HUDEP-2 (cell line): ENCODE measurements around the gene AAMDC.
A peak's percentile ranks its signal among the peaks of the same experiment; 100 is the strongest.

Experiments
- DNase-seq, 76 experiments: peaks; one replicate each; lab custom pipeline; 2025; ENCODE audit not compliant: unreplicated experiment in 76 of 76; lab: John Stamatoyannopoulos, UW

AAMDC gene

GRCh38 chr11:77820565-77821348, at the start of gene AAMDC, which contains the start of gene RSF1:
Gene AAMDC (plus strand): TSS chr11:77821144. CDS start chr11:77842497, 21,353 bp downstream.
Gene RSF1 (minus strand): TSS chr11:77820722. CDS start chr11:77820714, 8 bp downstream.
- DNase-seq: peak; percentile 62 to 99 (median 94)

- DNase-seq: no peak
Measured at GRCh38 chr11:77775936-77776335, 45.0 kb upstream of the AAMDC start.

- DNase-seq: peak in 12 of 76 experiments; percentile 1 to 54 (median 10)
Measured at GRCh38 chr11:77776455-77776854, 44.5 kb upstream of the AAMDC start.

GRCh38 chr11:77778118-77778517, 42.8 kb upstream of the AAMDC start:
- no peak for DNase-seq

GRCh38 chr11:77778549-77778948, 42.4 kb upstream of the AAMDC start:
- DNase-seq: no peak

GRCh38 chr11:77779935-77780334, 41.0 kb upstream of the AAMDC start:
- DNase-seq: peak in 3 of 76 experiments; percentile 3 to 29 (median 6)

- no peak for DNase-seq
Measured at GRCh38 chr11:77783025-77783424, 37.9 kb upstream of the AAMDC start.

GRCh38 chr11:77784572-77784971, 36.4 kb upstream of the AAMDC start:
- DNase-seq: no peak

- no peak for DNase-seq
Measured at GRCh38 chr11:77789061-77789730, 31.7 kb upstream of the AAMDC start.

GRCh38 chr11:77789731-77790476, 31.0 kb upstream of the AAMDC start:
- DNase-seq: peak in 4 of 76 experiments; percentile 4 to 10 (median 6)

- DNase-seq: no peak
Measured at GRCh38 chr11:77791301-77791700, 29.6 kb upstream of the AAMDC start.

- no peak for DNase-seq
Measured at GRCh38 chr11:77793972-77794371, 27.0 kb upstream of the AAMDC start.

- DNase-seq: no peak
Measured at GRCh38 chr11:77799338-77799737, 21.6 kb upstream of the AAMDC start.

- DNase-seq: peak in 10 of 76 experiments; percentile 4 to 36 (median 16)
Measured at GRCh38 chr11:77800449-77800848, 20.5 kb upstream of the AAMDC start.

GRCh38 chr11:77801477-77801876, 19.5 kb upstream of the AAMDC start:
- DNase-seq: no peak

GRCh38 chr11:77806415-77806814, 14.5 kb upstream of the AAMDC start:
- DNase-seq: no peak

GRCh38 chr11:77806993-77807392, 14.0 kb upstream of the AAMDC start:
- no peak for DNase-seq

- no peak for DNase-seq
Measured at GRCh38 chr11:77813256-77813655, 7.7 kb upstream of the AAMDC start.

- no peak for DNase-seq
Measured at GRCh38 chr11:77814848-77815247, 6.1 kb upstream of the AAMDC start.

GRCh38 chr11:77815459-77815858, 5.5 kb upstream of the AAMDC start:
- no peak for DNase-seq

GRCh38 chr11:77819411-77819920, 1.5 kb upstream of the AAMDC start:
- DNase-seq: peak in 74 of 76 experiments; percentile 7 to 79 (median 62)
